Epithelial cell of esophagus (primary cell): ENCODE results near the gene TLE1.

ENCODE experiments used
- DNase-seq: peaks from one replicate; pipeline ENCODE4 v3.0.0; 2010; ENCODE audit warnings: low read depth
- H3K4me3 ChIP-seq: 2 replicates; pipeline ENCODE4 v1.5.1; 2011; ENCODE audit warnings: mild to moderate bottlenecking, low read length, control low read depth
- TF ChIP-seq, protein P1 (sequence below): IDR thresholded peaks from 2 replicates; pipeline ENCODE4 v1.5.1; 2011; ENCODE audit warnings: low read depth, mild to moderate bottlenecking, low read length, control low read depth, inconsistent platforms; ENCODE audit not compliant: insufficient read depth; ENCODE audit errors: missing control alignments

Gene TLE1

DNA sequence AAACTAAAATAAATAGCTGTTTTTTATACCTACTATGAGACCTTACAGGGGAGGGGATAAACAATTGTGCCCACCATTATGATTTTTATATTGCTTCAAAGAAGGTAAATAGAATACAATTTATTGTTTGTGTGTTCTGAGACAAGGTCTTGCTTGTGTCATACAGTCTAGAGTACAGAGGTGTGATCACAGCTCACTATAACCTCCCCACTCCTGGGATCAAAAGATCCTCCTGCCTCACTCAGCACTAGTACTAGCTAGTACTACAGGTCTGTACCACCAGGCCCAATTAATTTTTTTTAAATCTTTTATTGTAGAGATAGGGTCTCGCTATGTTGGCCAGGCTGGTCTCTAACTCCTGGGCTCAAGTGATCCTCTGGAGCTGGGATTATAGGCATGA is 11.3 kb downstream of the TLE1 start:
- TF ChIP-seq, protein P1, sequence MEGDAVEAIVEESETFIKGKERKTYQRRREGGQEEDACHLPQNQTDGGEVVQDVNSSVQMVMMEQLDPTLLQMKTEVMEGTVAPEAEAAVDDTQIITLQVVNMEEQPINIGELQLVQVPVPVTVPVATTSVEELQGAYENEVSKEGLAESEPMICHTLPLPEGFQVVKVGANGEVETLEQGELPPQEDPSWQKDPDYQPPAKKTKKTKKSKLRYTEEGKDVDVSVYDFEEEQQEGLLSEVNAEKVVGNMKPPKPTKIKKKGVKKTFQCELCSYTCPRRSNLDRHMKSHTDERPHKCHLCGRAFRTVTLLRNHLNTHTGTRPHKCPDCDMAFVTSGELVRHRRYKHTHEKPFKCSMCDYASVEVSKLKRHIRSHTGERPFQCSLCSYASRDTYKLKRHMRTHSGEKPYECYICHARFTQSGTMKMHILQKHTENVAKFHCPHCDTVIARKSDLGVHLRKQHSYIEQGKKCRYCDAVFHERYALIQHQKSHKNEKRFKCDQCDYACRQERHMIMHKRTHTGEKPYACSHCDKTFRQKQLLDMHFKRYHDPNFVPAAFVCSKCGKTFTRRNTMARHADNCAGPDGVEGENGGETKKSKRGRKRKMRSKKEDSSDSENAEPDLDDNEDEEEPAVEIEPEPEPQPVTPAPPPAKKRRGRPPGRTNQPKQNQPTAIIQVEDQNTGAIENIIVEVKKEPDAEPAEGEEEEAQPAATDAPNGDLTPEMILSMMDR, result no peak
- no peak overlapping the region for H3K4me3 ChIP-seq
- no peak for DNase-seq

DNA sequence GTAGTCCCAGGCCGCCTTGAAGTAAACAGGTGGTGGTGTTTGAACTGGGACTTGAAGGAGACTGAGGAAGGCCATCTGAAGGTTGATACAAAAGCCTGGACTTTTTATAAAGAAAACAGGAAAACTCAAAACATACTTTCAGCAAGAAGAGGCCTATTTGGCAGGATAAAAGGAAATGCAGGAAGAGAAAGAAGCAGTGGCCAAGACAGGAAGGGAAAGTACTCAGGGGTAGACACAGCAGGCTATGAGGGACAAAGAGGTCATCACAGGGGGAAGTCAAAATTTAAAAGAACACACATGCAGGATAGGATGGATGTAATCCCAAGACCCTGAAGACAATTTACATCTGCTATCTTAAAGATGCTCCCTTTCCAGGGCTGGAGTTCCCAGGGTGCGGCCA is 13.0 kb downstream of the TLE1 start:
- no peak overlapping the region for H3K4me3 ChIP-seq
- no peak for DNase-seq
- TF ChIP-seq, protein P1, result no peak

DNA sequence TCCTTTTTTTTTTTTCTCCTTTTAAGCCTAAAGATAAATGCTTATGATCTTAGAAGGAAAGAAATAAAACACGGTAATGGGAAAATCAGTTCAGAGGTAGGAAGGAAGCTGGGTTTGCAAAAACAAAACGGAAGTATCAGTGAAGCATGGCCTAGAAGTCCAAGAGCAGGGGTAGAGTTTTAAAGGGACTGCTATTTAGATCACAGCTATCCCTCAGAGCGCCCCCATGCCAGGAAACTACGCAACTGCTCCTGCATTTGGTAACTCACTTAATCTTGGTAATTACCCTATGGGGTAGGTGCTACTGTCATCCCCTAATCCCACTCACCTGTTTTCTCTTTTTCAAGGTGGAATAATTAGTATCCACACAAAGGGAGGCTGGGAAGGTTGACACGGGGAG is 16.0 kb downstream of the TLE1 start:
- DNase-seq, result no peak
- TF ChIP-seq, protein P1, result no peak

DNA sequence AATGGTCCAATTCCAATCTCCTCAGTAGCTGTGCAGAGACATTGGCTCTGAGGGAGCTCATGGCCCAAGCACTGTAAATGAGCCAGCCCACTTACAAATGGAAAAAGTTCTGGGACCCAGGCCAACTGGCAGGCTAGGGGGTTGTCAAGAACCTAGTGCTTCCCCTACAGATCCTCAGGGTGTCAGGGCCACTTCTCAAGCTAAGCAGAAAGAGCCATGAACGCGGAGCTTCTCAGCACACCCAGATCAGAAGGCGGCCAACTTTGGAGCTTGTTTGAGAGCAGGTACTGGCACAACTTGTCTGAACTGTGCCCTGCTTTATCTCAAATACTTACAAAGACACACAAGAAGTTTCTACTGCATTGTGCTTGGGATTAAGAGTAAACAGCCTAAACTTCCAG is 17.5 kb downstream of the TLE1 start:
- TF ChIP-seq, protein P1, result no peak
- no peak overlapping the region for H3K4me3 ChIP-seq
- DNase-seq, result no peak

More for the DNA sequence above, 16.0 kb downstream of the TLE1 start:
- no peak overlapping the region for H3K4me3 ChIP-seq

DNA sequence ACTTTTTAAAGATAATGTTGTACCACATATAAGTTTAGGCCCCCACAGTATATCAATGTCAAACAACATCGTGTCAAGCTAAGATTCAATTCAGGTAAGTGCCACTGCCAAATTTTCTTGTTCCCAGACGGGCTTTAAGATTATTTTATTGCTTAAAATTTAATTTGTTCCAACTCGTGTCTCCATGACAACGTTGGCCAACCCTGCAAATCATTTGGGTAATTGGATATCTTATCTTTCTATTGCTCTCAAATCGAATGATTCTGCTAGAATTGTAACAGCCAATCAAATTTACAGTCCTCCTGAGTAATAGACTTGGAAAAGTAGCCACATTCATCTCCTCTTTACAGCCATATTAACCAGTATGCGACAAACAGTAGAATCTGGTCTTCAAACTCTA is 19.5 kb downstream of the TLE1 start:
- no peak overlapping the region for H3K4me3 ChIP-seq
- DNase-seq, result no peak
- TF ChIP-seq, protein P1, result no peak

DNA sequence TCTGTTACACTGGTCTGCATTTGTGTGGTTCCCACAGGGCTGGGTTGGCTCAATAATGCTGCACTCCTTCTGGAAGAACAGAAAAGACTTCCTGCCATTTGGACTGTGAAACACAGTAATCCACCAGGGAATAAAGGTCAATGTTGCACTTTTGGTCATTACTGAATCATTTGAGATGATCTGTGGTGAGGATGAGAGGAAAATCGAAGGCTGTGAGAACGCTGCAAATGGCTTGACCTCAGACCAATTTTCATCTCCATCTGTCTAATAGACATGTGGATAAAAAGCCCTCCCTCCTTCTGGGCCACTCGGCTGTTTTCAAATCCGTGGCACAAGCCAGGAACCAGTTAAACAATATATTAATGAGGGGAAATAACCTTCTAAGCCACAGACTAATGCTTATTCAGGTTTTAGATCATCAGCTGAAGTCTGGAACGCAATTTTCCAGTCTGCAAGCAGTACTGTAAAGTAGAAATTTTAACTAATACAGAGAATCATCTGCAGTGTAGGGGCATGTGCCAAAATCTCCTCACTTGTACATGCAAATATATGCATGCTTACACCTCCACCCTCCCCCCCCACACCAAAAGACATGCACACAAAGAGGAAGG is 20.2 kb downstream of the TLE1 start:
- TF ChIP-seq, protein P1, result no peak
- no peak overlapping the region for H3K4me3 ChIP-seq
- DNase-seq, result no peak

DNA sequence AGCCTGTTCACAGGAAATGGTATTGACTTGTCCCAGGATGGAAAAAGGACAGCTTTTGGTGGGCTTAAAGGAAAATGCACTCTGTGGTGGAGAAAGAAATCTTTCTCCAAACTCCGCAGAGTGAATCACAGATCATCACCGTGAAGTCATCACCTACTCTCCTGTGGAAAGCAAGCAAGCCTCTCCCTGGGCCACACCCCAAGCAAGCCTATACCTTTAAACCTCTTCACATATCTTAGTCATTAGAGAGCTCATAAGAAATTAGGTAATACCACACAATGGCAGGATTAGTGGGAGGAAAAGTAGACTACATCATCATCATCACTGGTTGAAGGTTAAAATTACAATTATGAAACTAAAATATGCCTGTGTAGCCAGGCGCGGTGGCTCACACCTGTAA is 23.2 kb downstream of the TLE1 start:
- no peak overlapping the region for H3K4me3 ChIP-seq
- peak; percentile 88 for DNase-seq
- TF ChIP-seq, protein P1, result no peak
